ENCODE measurements around the gene POLR3E. TPM values are rescaled to one million over a fixed set of nuclear protein-coding genes. Genes with fewer than 3 reads are reported as not detected.
A peak's percentile ranks its signal among the peaks of the same experiment; 100 is the strongest.
"Not testable (repeated sequence)": the region's sequence is repeated elsewhere in the genome, so short reads cannot be mapped to it uniquely, and the experiment has no call there.

POLR3E gene
- total RNA-seq, 1 experiment from 2014 or later = 70.9 TPM

- ChIA-PET POLR2A (ENCODE audit: unreplicated experiment) (no interaction called here), CTCF (no interaction called here)
- Histone ChIP-seq H3K9me3 (ENCODE audit: insufficient read depth, low read depth) (no peaks in the 10 kb centered on the region), H3K27ac (no peak overlapping the region; the same call in 1 of the 2 replicates), H3K4me2 (no peak overlapping the region), H3K9me2 (ENCODE audit: insufficient read depth) (no peaks in the 10 kb centered on the region), H3K27me3 (ENCODE audit: insufficient read depth, low read depth) (no peaks in the 10 kb centered on the region), H3F3A (ENCODE audit: insufficient read depth, low read depth) (peaks cover 39% of the 10 kb centered on the region), H3K36me3 (ENCODE audit: low read depth) (peaks cover 44% of the 10 kb centered on the region), H2AFZ (no peak overlapping the region), H3K4me3 (no peak overlapping the region), H3K4me1 (replicated peaks; ENCODE audit: insufficient read depth) (peaks cover 53% of the 10 kb centered on the region), H3K79me2 (ENCODE audit: low read depth) (peaks cover 88% of the 10 kb centered on the region), H4K20me1 (ENCODE audit: insufficient read depth) (no peaks in the 10 kb centered on the region; the same call in none of the 2 replicates)
- no TSS peak for BruUV-seq (replicated peaks)
- intact Hi-C loops (cut with micrococcal nuclease; ENCODE audit: unreplicated experiment) = no loop called here
- no peak for DNase-seq
- TF ChIP-seq CTCF (conservative IDR thresholded peaks at IDR 0.05) (no peak), EZH2 (IDR thresholded peaks at IDR 0.05; ENCODE audit: low read depth) (no peak)
Observed at GRCh38 chr16:22366889-22367288, 69.7 kb downstream of the POLR3E start.

- POLR2A ChIA-PET (ENCODE audit: unreplicated experiment) = interaction anchor here (0.6 kb wide), 1 partner anchor 34 kb away, joined by 3 read pairs; no protein-coding TSS in a partner anchor
- intact Hi-C loops (cut with micrococcal nuclease; ENCODE audit: unreplicated experiment); H3K9me3 ChIP-seq (ENCODE audit: insufficient read depth, low read depth); H3K4me3 ChIP-seq; H2AFZ ChIP-seq; H3K27me3 ChIP-seq (ENCODE audit: insufficient read depth, low read depth); H3K9me2 ChIP-seq (ENCODE audit: insufficient read depth); CTCF ChIA-PET; H4K20me1 ChIP-seq (ENCODE audit: insufficient read depth); BruUV-seq (replicated peaks): not testable (repeated sequence)
- Histone ChIP-seq H3K4me2 (peak overlapping the region; percentile 93), H3K36me3 (ENCODE audit: low read depth) (peaks cover 34% of the 10 kb centered on the region), H3K79me2 (ENCODE audit: low read depth) (peaks cover 96% of the 10 kb centered on the region), H3K27ac (peak overlapping the region; percentile 71), H3F3A (ENCODE audit: insufficient read depth, low read depth) (peaks cover 45% of the 10 kb centered on the region), H3K4me1 (replicated peaks; ENCODE audit: insufficient read depth) (peaks cover 63% of the 10 kb centered on the region)
- DNase-seq = peak in 1 of 2 experiments; percentile 73
Observed at GRCh38 chr16:22368200-22368826, 71.1 kb downstream of the POLR3E start.

GRCh38 chr16:22369221-22369811 lies 72.1 kb downstream of the POLR3E start:
- Histone ChIP-seq H3K4me2 (peak overlapping the region; percentile 93), H3K9me2 (ENCODE audit: insufficient read depth) (no peaks in the 10 kb centered on the region), H3K27me3 (ENCODE audit: insufficient read depth, low read depth) (no peaks in the 10 kb centered on the region), H3K79me2 (ENCODE audit: low read depth) (peaks cover 99% of the 10 kb centered on the region), H3K4me3 (peak overlapping the region; percentile 16; the same call in 1 of the 2 replicates), H4K20me1 (ENCODE audit: insufficient read depth) (no peaks in the 10 kb centered on the region; the same call in none of the 2 replicates), H3K4me1 (replicated peaks; ENCODE audit: insufficient read depth) (peaks cover 63% of the 10 kb centered on the region), H3K9me3 (ENCODE audit: insufficient read depth, low read depth) (no peaks in the 10 kb centered on the region), H3K27ac (peak overlapping the region; percentile 71), H2AFZ (no peak overlapping the region), H3F3A (ENCODE audit: insufficient read depth, low read depth) (peaks cover 42% of the 10 kb centered on the region), H3K36me3 (ENCODE audit: low read depth) (peaks cover 25% of the 10 kb centered on the region)
- TF ChIP-seq CTCF (conservative IDR thresholded peaks at IDR 0.05) = no peak
- no peak for TF ChIP-seq EZH2 (IDR thresholded peaks at IDR 0.05; ENCODE audit: low read depth)
- intact Hi-C loops (cut with micrococcal nuclease; ENCODE audit: unreplicated experiment) = no loop called here
- no TSS peak for BruUV-seq (replicated peaks)
- POLR2A ChIA-PET (ENCODE audit: unreplicated experiment) = interaction anchor here (0.5 to 0.6 kb wide), 3 partner anchors 9 to 163 kb away, joined by 3 to 4 read pairs (median 3); no protein-coding TSS in a partner anchor
- no peak for DNase-seq
- CTCF ChIA-PET = no interaction called here
